Posterior cingulate gyrus (tissue), 11 donors: Measurements from ENCODE around the gene CCDC187.
A peak's percentile ranks its signal among the peaks of the same experiment; 100 is the strongest.

Experiments used
- DNase-seq, 10 donors: peaks; one replicate each; pipeline versions ENCODE4 v3.0.0 to v3.0.0-alpha.2; 2020 to 2021; ENCODE audit warnings: mixed read lengths in 3 of 10
- intact Hi-C: fragments of 100-400 bp; cut with DNase I; formaldehyde crosslinking; loops from one replicate; pipeline ENCODE4 v1.15.1; 2023

CCDC187 gene

GRCh38 chr9:136259836-136260235 lies 44.1 kb downstream of the CCDC187 start:
- intact Hi-C loops: no loop called here
- peak in 1 of 10 donors; percentile 81 for DNase-seq

GRCh38 chr9:136259517-136259813 lies 44.4 kb downstream of the CCDC187 start:
- intact Hi-C loops: no loop called here
- DNase-seq: peak in 1 of 10 donors; percentile 76

- DNase-seq: no peak
- intact Hi-C loops: no loop called here
Measured at GRCh38 chr9:136258786-136259516, 44.9 kb downstream of the CCDC187 start.

- DNase-seq: no peak
- intact Hi-C loops: no loop called here
Measured at GRCh38 chr9:136258299-136258625, 45.6 kb downstream of the CCDC187 start.

GRCh38 chr9:136257381-136258298 lies 46.3 kb downstream of the CCDC187 start:
- intact Hi-C loops: no loop called here

GRCh38 chr9:136255896-136256890 lies 47.7 kb downstream of the CCDC187 start:
- DNase-seq: no peak
- intact Hi-C loops: no loop called here

More at GRCh38 chr9:136257381-136258298, 46.3 kb downstream of the CCDC187 start:
- DNase-seq: no peak

GRCh38 chr9:136255166-136255538 lies 48.7 kb downstream of the CCDC187 start:
- intact Hi-C loops: no loop called here
- DNase-seq: no peak

- intact Hi-C loops: no loop called here
Measured at GRCh38 chr9:136254381-136255165, 49.3 kb downstream of the CCDC187 start.

GRCh38 chr9:136253246-136254130 lies 50.4 kb downstream of the CCDC187 start:
- no peak for DNase-seq
- intact Hi-C loops: no loop called here

More at GRCh38 chr9:136254381-136255165, 49.3 kb downstream of the CCDC187 start:
- DNase-seq: no peak

- no peak for DNase-seq
- intact Hi-C loops: no loop called here
Measured at GRCh38 chr9:136252846-136253245, 51.0 kb downstream of the CCDC187 start.

- intact Hi-C loops: no loop called here
Measured at GRCh38 chr9:136252281-136252680, 51.6 kb downstream of the CCDC187 start.

GRCh38 chr9:136251264-136252115 lies 52.4 kb downstream of the CCDC187 start:
- intact Hi-C loops: no loop called here
- no peak for DNase-seq

More at GRCh38 chr9:136252281-136252680, 51.6 kb downstream of the CCDC187 start:
- no peak for DNase-seq

- intact Hi-C loops: no loop called here
Measured at GRCh38 chr9:136250676-136251075, 53.2 kb downstream of the CCDC187 start.

GRCh38 chr9:136249877-136250559 lies 53.9 kb downstream of the CCDC187 start:
- intact Hi-C loops: no loop called here

More at GRCh38 chr9:136250676-136251075, 53.2 kb downstream of the CCDC187 start:
- DNase-seq: no peak

GRCh38 chr9:136248951-136249876 lies 54.7 kb downstream of the CCDC187 start:
- DNase-seq: no peak
- intact Hi-C loops: no loop called here

More at GRCh38 chr9:136249877-136250559, 53.9 kb downstream of the CCDC187 start:
- no peak for DNase-seq
